KMS-11 (cell line): ENCODE results near the gene SLC27A5.

Experiments used
- H2AFZ ChIP-seq: fragments of 200-600 bp; sonication (generic); 2 replicates; pipeline ENCODE4 v1.6.1; 2016; ENCODE audit warnings: antibody characterized with exemption, mixed run types, low read depth
- H3K27ac ChIP-seq: fragments of 200-600 bp; sonication (generic); 2 replicates; pipeline ENCODE4 v1.6.1; 2016; ENCODE audit warnings: mild to moderate bottlenecking, mixed run types
- H3K27me3 ChIP-seq: fragments of 200-600 bp; sonication (generic); 2 replicates; pipeline ENCODE4 v1.6.1; 2017; ENCODE audit warnings: mild to moderate bottlenecking, low read depth, mixed run types, moderate library complexity; ENCODE audit not compliant: insufficient read depth
- H3K36me3 ChIP-seq: fragments of 200-600 bp; sonication (generic); 2 replicates; pipeline ENCODE4 v1.6.1; 2017; ENCODE audit warnings: mild to moderate bottlenecking, mixed run types; ENCODE audit not compliant: insufficient read depth
- H3K4me1 ChIP-seq: fragments of 200-600 bp; sonication (generic); 2 replicates; pipeline ENCODE4 v1.6.1; 2016; ENCODE audit warnings: mild to moderate bottlenecking, low read depth, mixed run types; ENCODE audit not compliant: poor library complexity, severe bottlenecking
- H3K4me2 ChIP-seq: fragments of 200-600 bp; sonication (generic); 2 replicates; pipeline ENCODE4 v1.7.0; 2016; ENCODE audit warnings: mild to moderate bottlenecking, mixed run types
- H3K4me3 ChIP-seq: fragments of 200-600 bp; sonication (generic); IDR thresholded peaks from 2 replicates; pipeline ENCODE4 v1.6.1; 2017; ENCODE audit warnings: low read depth, low read length, mixed read lengths; ENCODE audit not compliant: insufficient read depth
- H3K79me2 ChIP-seq: fragments of 200-600 bp; sonication (generic); 2 replicates; pipeline ENCODE4 v1.6.1; 2016; ENCODE audit warnings: low read depth, mixed run types; ENCODE audit not compliant: insufficient read depth
- H3K9ac ChIP-seq: fragments of 200-600 bp; sonication (generic); 2 replicates; pipeline ENCODE4 v1.6.1; 2016; ENCODE audit warnings: mild to moderate bottlenecking, mixed run types
- H4K20me1 ChIP-seq: fragments of 200-600 bp; sonication (generic); 2 replicates; pipeline ENCODE4 v1.6.1; 2016; ENCODE audit warnings: mild to moderate bottlenecking, mixed run types; ENCODE audit not compliant: insufficient read depth
- CTCF ChIP-seq: fragments of 200-600 bp; sonication (generic); conservative IDR thresholded peaks from 2 replicates; pipeline ENCODE4 v1.6.1; 2017; ENCODE audit warnings: low read depth, mild to moderate bottlenecking, antibody characterized with exemption, low read length, moderate library complexity, mixed read lengths

Gene SLC27A5

DNA sequence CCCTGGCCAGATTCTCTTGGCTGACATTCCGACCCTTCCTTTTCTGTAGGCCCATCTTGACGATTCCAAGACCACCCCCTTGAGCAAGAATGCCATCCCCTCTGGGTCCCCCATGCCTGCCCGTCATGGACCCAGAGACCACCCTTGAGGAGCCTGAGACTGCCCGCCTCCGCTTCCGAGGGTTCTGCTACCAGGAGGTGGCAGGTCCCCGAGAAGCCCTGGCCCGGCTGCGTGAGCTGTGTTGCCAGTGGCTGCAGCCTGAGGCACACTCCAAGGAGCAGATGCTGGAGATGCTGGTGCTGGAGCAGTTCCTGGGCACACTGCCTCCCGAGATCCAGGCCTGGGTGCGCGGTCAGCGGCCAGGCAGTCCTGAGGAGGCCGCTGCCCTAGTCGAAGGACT is 34.7 kb downstream of the SLC27A5 start:
- peak overlapping the region; percentile 49; the same call in 1 of the 2 replicates for H3K9ac ChIP-seq
- H2AFZ ChIP-seq = no peak overlapping the region
- H3K27me3 ChIP-seq = no peaks in the 10 kb centered on the region
- H3K4me3 ChIP-seq = no peak overlapping the region
- H3K27ac ChIP-seq = no peak overlapping the region
- peak overlapping the region; percentile 76 for H3K4me2 ChIP-seq
- TF ChIP-seq CTCF = no peak
- H4K20me1 ChIP-seq = no peaks in the 10 kb centered on the region
- no peaks in the 10 kb centered on the region for H3K79me2 ChIP-seq
- peaks cover 4% of the 10 kb centered on the region; the same call in 1 of the 2 replicates for H3K36me3 ChIP-seq
- H3K4me1 ChIP-seq = peaks cover 16% of the 10 kb centered on the region

DNA sequence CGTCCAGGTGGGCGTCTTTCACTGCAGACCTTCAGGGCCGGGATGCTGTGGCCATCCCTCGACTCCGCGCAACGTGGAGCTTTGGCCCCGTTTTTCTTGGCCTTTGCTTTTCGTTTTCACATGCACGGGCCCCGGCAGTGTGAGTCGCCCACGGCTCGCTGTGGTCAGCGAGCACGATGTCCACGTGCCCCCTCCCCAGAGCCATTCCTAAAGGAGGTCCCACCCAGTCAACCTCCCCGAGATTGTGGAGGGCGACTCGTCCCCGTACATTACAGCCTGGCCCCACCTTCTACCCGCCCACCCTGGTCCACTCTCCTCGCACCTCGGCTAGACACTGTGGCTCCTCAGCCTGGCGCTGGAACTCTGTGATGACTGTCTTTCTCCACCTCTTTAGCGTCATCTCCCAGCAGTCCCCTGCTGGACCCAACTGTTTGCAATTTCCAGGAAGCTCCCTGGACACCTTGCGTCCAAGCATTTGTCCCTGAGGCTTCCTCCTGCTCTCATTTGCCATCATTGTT is 35.2 kb downstream of the SLC27A5 start:
- Histone ChIP-seq H3K4me2 (peak overlapping the region; percentile 76), H3K4me3 (no peak overlapping the region), H3K27ac (peak overlapping the region; percentile 21), H2AFZ (peak overlapping the region; percentile 66), H3K36me3 (peaks cover 5% of the 10 kb centered on the region; the same call in 1 of the 2 replicates), H3K4me1 (peaks cover 16% of the 10 kb centered on the region), H3K9ac (peak overlapping the region; percentile 49), H4K20me1 (no peaks in the 10 kb centered on the region), H3K27me3 (no peaks in the 10 kb centered on the region), H3K79me2 (no peaks in the 10 kb centered on the region)
- TF ChIP-seq CTCF = no peak

DNA sequence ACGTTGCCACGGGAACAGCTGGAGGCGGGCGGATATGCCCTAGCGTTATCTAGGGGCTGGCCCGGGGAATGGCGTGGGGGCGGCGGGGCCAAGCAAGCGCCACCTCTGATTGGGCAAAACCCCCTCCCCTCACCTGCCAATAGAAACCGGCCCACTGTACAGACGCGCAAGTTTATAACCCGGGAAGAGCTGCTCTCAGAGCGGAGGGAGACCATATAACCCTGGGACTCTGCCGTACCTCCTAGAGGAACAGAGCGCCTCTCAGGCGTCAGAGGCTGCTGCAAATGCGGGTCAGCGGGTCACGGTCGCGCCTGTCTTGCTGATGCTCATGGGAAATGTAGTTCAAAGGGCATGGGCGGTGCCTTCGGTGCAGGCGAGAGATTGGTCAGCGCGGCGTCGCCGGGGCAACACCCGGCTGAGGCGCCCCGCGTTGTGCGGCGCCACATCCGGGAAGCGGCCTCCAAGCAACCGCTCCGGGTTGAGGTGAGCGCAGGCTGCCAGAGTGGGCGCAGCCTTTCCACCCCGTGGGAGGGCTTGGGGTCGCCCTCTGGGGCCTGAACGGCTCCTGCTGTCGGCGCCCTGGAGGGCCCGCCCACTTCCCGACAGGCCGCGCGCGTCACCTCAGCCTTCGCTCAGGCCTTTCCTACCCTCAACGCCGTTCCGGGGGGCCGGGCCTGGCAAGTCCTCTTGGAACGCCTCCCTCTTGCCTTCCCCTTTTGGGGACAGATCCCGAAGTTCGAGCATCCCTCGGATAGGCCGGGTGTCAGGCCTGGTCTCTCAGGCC is 35.9 kb downstream of the SLC27A5 start, which contains the start of gene ZNF446:
ZNF446 (plus strand) TSS at position 639 of the 784 bp plus-strand sequence. CDS start 867 bp downstream, outside the sequence.
- H3K79me2 ChIP-seq = no peaks in the 10 kb centered on the region
- no peak within 1 kb of the TSS for H3K4me3 ChIP-seq
- H3K36me3 ChIP-seq = peaks cover 5% of the 10 kb centered on the region; the same call in 1 of the 2 replicates
- no peaks in the 10 kb centered on the region for H4K20me1 ChIP-seq
- no peaks in the 10 kb centered on the region for H3K27me3 ChIP-seq
- H2AFZ ChIP-seq = peak within 1 kb of the TSS; percentile 66
- peak within 1 kb of the TSS; percentile 21 for H3K27ac ChIP-seq
- TF ChIP-seq CTCF = no peak
- peak within 1 kb of the TSS; percentile 76 for H3K4me2 ChIP-seq
- peaks cover 16% of the 10 kb centered on the region for H3K4me1 ChIP-seq
- peak within 1 kb of the TSS; percentile 49 for H3K9ac ChIP-seq

DNA sequence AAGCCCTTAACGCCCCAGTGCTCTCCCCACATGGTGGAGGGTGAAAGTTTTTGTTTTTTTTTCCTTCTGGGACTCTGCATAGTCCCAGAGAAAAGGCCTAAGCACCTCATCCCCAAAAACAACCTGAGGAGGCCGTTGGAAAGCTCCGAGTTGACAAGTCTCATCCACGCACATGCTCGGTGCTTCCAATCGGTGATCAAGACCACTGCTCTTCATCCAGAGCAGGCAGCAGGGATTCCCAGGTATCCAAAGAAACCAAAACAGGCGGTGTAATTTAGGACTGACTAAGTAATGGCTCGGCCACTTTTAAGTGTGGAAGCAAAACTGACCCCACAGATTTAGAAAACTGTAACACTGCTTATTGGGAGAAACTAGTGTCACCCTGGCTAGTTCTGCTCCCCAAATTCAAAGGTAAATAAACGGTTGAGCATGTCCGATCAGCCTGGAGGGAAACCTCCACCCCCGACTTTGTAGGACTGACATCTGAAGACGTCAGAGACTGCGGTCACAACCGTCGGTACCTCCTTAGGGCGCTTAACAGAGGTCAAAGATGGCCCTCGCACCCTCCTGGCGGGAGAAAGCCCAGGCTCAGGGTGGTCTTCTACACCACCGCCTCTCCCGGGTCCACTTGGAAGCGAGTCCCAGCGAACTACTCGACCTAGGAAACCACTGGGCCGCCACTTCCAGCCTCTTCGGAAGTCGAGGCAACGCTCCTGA is 36.6 kb downstream of the SLC27A5 start:
- no peak for TF ChIP-seq CTCF
- Histone ChIP-seq H3K27ac (peak overlapping the region; percentile 21), H3K36me3 (peaks cover 5% of the 10 kb centered on the region; the same call in 1 of the 2 replicates), H3K4me3 (no peak overlapping the region), H3K4me1 (peaks cover 16% of the 10 kb centered on the region), H4K20me1 (no peaks in the 10 kb centered on the region), H3K79me2 (no peaks in the 10 kb centered on the region), H2AFZ (peak overlapping the region; percentile 66), H3K4me2 (peak overlapping the region; percentile 76), H3K27me3 (no peaks in the 10 kb centered on the region), H3K9ac (peak overlapping the region; percentile 49; the same call in 1 of the 2 replicates)
